C1 segment of cervical spinal cord (tissue), 14 donors: Measurements from ENCODE around the gene NOP9.
"Not testable (repeated sequence)": the region's sequence is repeated elsewhere in the genome, so short reads cannot be mapped to it uniquely, and the experiment has no call there.

Experiments
- DNase-seq, 14 donors: peaks; one replicate each; lab custom pipeline; 2025; lab: John Stamatoyannopoulos, UW

Gene NOP9

DNA sequence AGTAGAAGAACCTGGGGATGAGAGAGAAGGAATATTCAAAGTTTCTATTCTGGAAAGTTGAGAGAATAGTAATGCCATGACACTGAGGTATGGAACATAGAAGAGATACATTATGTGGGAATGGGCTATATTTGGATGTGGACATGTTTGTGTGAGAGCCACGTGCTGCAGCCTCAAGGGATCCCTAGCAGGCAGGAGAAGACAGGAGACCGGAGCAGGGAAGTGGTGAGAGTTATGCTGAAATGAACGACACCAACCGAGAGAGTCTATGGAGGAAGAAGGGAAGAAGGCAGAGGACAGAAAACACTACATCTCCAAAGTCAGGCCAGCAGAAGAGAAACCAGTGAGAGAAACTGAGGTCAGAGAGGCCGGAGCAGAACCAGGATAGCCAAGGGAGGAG is 50.1 kb downstream of the NOP9 start:
- no peak for DNase-seq

DNA sequence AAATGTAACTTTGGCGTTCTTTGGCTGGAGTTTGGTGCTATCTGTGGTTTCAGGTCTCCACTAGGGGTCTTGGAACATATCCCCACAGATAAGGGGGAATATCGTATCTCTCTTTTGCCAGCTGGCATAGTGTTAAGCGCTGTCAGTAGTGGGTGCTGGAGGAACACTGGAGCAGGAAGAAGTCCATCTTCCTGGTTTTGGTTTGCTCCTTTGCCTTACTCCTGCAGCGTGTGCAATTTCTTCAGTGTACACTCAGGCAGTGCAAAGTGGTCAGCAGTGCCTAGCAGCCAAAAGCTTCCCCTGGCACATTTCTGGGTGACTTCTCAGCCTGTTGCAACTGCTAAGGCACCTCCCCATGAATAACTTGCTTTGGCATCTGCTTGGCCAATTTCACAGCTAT is 51.9 kb downstream of the NOP9 start:
- no peak for DNase-seq

- no peak for DNase-seq
Measured at GRCh38 chr14:24353559-24354481, 54.2 kb downstream of the NOP9 start.

DNA sequence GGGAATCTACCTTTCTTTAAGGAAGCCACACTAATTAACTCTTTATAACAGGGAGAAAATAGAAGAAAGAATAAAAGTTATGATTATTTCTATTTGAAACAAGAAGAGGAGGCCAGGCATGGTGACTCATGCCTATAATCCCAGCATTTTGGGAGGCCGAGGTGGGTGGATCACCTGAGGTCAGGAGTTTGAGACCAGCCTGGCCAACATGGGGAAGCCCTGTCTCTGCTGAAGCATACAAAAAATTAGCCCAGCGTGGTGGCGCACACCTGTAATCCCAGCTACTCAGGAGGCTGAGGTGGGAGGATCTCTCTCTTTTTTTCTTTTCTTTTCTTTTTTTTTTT is 54.8 kb downstream of the NOP9 start:
- DNase-seq: not testable (repeated sequence)

DNA sequence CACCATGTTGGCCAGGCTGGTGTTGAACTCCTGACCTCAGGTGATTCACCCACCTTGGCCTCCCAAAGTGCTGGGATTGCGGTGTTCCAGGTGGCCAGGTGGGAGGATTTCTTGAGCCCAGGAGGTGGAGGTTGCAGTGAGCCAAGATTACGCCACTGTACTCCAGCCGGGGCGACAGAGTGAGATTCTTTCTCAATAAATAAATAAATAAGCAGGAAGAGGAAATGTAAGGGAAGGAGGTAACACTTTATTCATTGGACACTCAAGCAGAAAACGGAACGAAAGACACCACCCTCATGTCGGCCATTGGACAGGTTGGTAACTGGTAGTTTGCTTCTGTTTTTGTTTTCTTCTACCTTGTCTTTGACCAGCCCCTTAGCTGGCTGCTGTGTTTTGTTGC is 55.4 kb downstream of the NOP9 start:
- DNase-seq: no peak

DNA sequence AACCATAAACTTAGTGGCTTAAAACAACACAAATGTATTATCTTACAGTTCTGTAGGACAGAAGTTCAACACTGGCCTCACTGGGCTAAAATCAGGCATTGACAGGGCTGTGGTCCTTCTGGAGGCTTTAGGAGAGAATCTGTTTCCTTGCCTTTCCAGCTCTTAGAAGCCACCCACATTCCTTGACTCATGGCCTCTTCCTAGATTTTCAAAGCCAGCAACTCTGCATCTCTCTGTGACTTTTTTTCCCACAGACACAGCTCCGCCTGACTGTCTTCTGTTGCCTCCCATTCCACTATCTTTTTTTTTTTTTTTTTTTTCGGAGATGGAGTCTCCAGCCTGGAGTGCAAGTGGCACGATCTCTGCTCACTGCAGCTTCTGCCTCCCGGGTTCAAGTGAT is 56.6 kb downstream of the NOP9 start:
- no peak for DNase-seq
